Retinal pigment epithelial cell (primary cell): ENCODE data around the gene SUN5.

Source experiments
- DNase-seq: peaks from one replicate; pipeline ENCODE4 v3.0.0-alpha.2; 2010; ENCODE audit warnings: low read depth
- H3K4me3 ChIP-seq: 2 replicates; pipeline ENCODE4 v1.5.1; 2011; ENCODE audit warnings: mild to moderate bottlenecking, low read length, control low read depth, moderate library complexity
- CTCF ChIP-seq: conservative IDR thresholded peaks from 2 replicates; pipeline ENCODE4 v1.5.1; 2011; ENCODE audit warnings: low read depth, low read length, control low read depth, inconsistent platforms

The SUN5 gene

GRCh38 chr20:33042430-33042829 is 38.2 kb upstream of the SUN5 start:
- no peak for TF ChIP-seq CTCF
- DNase-seq, result no peak
- H3K4me3 ChIP-seq, result no peak overlapping the region

GRCh38 chr20:33038243-33038642 is 34.0 kb upstream of the SUN5 start:
- H3K4me3 ChIP-seq, result no peak overlapping the region
- no peak for TF ChIP-seq CTCF
- DNase-seq, result no peak

- H3K4me3 ChIP-seq, result no peak overlapping the region
- no peak for DNase-seq
- no peak for TF ChIP-seq CTCF
Observed at GRCh38 chr20:33037456-33037855, 33.2 kb upstream of the SUN5 start.

GRCh38 chr20:33034901-33035492 is 30.8 kb upstream of the SUN5 start:
- no peak for DNase-seq

GRCh38 chr20:33034115-33034514 is 29.9 kb upstream of the SUN5 start:
- H3K4me3 ChIP-seq, result no peak overlapping the region
- no peak for DNase-seq
- TF ChIP-seq CTCF, result no peak

More at GRCh38 chr20:33034901-33035492, 30.8 kb upstream of the SUN5 start:
- H3K4me3 ChIP-seq, result no peak overlapping the region
- TF ChIP-seq CTCF, result no peak

- no peak for TF ChIP-seq CTCF
Observed at GRCh38 chr20:33033381-33033780, 29.1 kb upstream of the SUN5 start.

GRCh38 chr20:33032555-33032954 is 28.3 kb upstream of the SUN5 start:
- DNase-seq, result no peak
- TF ChIP-seq CTCF, result no peak
- H3K4me3 ChIP-seq, result no peak overlapping the region

More at GRCh38 chr20:33033381-33033780, 29.1 kb upstream of the SUN5 start:
- no peak for DNase-seq
- no peak overlapping the region for H3K4me3 ChIP-seq
